ENCODE data around the gene THADA.
A peak's percentile ranks its signal among the peaks of the same experiment; 100 is the strongest.
"Not testable (repeated sequence)": the region's sequence is repeated elsewhere in the genome, so short reads cannot be mapped to it uniquely, and the experiment has no call there.

Gene THADA

DNA sequence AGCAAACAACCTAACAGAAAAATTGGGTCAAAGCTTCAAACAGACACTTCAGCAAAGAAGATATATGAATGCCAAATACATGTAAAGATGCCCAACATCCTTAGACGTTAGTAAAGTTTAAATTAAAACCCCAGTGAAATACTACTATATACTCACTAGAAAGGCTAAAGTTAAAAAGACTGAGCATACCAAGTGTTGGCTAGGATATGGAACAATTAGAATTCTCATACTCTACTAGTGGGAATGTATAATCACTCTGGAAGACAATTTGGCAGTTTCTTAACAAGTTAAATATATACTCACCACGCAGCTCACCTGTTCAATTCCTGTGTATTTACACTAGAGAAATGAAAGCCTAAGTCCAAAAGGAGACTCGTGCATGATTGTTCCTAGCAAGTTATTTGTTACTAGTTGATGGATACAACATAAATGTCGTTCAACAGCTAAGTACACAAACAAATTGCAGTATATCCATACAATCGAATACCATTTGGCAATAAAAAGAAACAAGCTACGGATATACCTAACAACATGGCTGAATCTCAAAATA, 185.7 kb downstream of the THADA start:
- no peak for DNase-seq

DNA sequence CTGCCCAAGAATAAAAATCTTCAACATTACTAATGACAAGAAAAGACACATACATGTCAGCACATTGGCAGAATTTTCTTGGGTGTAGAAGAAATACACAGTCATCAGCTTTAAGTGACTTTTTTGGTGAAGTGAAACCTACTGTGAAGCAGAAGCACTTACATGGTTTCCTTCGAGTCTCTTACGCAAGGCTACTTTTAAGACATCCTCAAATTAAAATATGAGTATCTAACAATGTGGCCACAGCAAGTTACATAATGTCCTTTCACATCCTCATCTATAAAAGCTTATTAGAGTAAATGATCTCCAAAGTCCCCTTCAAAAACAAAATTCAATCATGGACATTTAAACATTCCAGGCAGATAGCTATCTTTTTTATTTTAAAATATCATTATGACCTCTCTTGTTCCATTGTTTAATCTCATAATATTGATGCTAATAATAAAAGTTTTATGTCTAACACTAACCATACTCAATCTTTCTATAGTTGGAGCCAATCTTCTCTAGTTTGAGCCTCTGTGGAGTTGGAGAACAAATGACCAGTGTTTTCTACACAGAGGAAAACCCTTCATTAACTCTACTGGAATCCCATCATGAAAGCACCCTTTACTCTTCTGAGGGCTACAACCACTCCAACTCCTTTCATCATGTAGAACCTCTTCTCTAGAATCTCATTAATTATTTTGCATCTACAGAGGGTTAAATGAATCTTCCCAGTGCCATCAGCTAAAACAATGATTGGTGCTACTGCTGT, 187.3 kb downstream of the THADA start:
- DNase-seq, result peak; percentile 21

DNA sequence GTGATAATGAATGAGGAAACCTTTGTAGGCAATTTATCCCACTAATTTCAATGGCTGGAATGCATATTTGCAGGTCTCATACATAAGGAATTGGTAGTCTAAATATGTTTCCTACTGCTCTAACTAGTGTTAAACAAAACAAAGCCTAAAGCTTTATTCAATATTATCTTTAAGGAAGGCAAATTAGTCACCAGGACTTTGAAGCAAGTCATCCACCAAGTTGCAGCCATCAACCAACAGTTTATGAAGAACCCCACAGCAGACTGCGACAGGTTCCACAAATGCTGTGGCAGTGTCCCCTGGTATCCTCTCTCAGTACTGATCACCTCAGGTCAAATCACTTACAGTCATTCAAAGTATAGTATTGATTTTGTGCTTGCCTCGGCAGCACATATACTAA, 187.9 kb downstream of the THADA start:
- DNase-seq, result no peak

DNA sequence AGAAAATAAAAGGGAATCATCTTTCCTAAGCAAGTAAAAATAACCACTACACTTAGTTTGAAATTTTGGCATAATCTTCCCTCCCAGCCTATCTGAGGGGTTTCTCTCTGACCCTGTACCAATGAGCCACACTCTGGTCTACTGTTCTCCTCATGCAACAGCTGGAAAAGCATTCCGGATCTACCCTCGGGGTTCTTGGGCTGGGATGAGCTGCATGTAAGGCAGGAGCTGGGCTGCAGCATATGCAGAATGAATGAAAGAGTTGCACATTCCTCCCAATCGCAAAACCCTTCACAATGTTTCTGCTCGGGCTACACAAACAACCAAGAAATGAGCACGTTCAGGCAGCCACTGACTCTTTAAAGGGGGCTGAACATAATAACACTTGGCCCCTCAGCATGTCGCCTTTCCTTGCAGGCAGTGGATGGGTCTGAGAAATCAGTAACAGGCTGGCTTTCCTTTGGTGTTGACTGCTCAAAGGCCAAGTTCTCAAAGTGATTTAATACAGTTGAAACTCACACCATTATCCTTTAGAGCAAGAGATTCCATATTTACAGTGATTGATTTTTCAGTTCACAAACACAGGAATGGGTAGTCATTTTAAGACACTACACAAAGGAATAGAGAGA, 189.1 kb downstream of the THADA start:
- DNase-seq, result no peak

DNA sequence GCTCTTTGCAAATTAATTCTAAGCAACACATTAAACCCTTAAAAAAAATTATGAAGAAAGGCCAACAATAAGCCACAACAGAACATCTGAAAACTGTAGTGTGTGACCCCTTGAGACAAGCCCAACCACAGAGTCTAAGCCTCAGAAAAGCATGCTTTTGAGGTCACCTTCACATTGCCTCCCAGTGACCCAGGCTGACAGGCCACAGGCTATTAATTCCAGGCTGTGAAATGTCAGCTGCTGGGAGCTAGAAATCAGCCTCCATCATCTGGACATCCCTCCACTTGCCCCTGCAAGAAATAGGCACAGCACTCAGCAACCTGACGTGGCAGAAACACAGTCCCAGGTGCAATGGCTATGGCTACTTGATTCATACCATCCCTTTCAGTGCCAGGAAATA, 190.0 kb downstream of the THADA start:
- DNase-seq, result no peak

DNA sequence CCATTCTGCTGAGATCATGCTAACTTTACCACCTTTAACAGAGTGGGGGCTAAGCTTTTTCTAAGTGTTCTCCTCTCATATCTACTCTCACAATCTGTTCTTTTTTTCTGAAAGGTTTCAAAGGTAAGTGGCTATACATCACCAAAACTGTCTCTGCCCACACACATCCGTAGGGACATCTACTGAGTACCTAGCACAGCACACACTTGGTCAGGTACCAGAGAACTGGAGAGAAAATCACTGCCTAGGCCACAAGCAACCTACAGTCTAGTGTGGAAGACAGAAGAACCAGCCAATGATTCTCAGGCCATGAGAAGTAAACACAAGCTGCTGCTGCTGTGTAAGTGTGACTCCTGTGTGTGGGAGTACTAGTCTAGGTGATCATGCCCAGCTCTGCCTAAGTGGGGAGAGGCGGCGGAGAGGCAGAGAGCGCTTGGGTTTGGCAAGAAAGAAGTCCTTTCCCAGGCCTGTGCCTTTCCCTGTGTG, 193.3 kb downstream of the THADA start:
- DNase-seq, result no peak

DNA sequence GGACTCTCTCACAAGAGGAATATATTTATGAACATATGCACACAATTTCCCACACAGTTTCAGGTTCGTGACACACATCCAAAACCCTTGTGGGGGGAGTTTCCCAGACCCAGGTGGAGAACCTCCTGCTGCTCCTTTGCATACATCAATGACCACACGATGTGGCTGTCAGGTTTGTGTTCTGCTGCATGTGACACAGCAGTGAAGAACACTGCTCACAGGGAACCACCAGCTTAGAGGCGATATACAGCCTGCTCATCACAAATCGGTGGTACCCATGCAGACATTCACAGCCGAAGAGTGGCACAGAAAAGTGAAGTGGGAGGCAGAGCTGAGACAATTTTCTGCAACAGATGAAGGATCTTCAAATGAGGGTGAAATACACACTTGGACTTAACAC, 193.8 kb downstream of the THADA start:
- DNase-seq, result peak; percentile 3

DNA sequence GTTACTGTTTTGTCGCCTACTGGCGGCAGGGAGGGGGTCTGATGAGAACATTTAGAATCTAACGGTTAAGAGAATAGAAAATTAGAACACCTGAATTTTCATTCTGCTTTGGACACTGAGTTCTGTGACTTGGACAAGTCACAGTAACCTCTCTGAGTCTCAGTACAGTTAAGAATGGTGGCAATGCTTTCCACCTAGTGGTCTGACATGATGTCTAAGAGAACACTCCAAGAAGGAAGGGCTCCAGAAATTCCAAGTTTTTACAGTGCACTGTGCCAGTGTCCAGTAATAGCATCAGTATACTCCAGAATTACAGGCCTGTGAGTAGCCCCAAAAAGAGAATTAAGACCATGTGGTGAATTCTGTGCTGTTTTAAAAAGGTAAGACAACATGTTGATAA, 195.3 kb downstream of the THADA start:
- no peak for DNase-seq

DNA sequence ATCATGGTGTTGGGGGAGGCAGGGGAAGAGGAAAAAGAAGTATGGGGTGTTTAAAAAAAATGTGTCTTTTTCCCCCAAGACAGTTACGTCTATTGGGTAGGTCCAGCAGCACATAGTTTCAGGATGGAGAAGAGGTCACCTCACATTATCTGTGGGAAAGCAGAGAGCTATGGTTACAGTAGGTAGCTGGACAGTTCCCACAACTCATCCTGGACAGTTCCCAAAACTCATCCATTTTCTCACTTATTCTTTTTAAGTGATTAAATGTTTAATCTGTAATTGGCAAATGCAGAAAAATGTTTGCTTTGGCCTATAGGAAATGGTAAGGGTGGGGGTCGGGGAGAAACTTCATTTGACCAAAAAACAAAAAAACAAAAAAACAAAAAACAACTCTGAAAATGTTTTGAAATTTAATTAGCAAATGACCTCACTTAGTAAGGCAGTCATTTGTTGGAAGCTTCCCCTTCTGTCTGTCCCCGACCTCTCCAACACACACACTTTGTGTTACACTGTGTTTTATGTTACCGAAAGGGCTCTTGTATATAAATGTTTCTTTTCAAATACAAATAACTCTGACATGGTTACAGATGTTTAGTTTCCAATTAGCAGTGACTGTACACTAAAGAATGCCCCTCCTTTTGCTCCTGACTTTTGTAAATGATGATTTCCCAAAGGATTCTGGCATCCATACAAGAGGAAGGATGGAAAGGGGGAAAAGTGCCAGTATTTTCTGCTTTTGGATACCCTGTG, 196.1 kb downstream of the THADA start:
- no peak for DNase-seq

DNA sequence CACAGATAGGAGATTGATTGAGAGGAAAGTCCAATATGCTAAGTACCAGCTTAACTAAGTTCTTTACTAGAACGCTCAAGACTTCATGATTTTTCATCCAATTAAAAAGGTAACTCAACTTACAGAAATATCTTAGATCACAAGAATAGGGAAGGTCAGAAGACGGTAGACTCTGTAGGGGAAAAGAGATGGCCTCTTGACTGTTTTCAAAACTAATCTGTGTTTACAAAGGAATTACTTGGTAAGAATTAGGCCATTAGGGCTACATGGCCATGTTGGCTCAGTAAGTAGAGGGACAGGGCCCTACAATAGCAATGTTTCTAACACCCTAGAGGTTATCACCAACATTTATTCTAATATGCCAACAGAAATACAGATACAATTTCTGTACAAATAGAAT, 196.7 kb downstream of the THADA start:
- no peak for DNase-seq

DNA sequence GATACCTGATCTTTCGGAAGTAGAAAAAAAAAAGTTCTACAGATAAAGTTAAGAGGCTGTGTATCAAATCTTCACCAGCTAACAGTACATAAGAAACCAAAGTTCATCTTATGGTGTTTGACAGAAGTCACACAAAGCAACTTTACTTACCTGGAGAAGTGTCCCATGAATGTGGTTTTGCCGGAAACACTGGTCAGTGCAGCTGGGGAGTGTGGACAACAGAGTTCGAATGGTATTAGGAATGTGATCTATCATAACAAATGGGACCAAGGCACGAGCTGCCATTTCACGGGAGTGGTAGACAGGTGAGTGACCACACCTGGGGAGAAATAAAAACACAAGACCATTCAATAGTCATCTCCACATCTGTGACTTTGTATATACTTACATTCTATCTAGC, 198.0 kb downstream of the THADA start:
- DNase-seq, result no peak

DNA sequence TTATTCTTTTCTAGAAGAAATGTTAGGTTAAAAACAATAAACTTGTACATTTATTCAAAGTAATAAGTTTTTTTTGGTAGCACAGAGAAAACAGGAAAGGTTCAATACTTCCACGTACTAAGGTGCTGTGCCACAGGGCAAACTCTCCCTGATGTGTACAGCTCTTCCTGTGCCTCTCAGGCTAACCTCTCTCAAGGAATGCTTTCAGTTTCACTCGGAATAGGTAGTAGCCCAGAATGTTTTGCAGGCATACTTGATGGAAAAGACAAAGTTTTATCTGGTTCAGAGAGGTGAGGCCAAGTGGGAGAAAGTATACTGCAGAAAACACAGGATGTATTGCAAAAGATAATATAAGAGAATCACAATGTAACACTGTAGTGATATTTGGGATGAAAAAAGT, 198.4 kb downstream of the THADA start:
- no peak for DNase-seq

DNA sequence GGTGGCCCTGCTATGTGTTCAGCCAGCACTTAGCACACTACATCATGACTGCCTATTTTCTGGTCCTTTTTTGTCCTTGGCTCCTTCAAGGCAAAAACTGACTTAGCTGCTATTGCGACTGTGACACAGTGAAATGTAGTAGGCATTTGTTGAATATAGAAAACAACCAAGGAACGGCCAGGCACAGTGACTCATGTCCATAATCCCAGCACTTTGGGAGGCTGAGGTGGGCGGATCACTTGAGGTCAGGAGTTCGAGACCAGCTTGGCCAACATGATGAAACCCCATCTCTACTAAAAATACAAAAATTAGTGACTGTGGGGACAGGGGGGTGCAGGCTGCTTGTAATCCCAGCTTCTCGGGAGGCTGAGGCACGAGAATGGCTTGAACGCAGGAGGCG, 199.5 kb downstream of the THADA start:
- DNase-seq, result not testable (repeated sequence)

DNA sequence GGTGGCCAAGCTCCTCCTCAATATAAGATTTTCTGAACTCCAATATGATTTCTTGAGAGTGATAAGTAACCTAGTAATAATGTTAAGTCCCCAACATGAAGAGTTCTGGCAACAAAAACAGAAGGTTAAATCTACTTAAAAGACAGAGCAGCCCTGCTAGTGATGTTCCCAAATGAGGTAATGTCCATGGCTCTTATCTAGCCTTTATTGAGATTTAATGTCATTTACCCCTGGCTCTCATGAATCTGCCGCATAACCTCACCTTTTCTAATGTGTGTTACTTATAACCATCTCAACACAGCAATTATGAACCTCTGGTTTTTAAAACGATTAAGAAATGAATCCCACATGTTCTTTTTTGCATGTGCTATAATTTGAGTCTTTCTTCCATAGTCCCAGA, 201.9 kb downstream of the THADA start:
- DNase-seq, result no peak

DNA sequence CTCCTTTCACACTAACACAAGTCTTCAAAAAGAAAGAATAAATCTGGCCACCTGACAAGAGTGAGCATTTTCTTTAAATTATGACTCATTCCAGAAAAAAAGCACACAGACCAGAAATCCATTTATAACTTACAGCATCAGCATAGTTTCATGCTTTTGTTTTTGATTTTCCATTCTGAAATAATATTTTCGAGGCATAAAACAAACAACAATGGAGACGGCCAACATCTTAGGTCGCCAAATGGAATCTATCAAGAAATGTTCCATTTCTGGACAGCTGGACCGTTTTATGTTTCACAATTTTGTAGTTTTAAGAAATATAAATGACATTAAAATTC, 204.0 kb downstream of the THADA start:
- DNase-seq, result no peak

DNA sequence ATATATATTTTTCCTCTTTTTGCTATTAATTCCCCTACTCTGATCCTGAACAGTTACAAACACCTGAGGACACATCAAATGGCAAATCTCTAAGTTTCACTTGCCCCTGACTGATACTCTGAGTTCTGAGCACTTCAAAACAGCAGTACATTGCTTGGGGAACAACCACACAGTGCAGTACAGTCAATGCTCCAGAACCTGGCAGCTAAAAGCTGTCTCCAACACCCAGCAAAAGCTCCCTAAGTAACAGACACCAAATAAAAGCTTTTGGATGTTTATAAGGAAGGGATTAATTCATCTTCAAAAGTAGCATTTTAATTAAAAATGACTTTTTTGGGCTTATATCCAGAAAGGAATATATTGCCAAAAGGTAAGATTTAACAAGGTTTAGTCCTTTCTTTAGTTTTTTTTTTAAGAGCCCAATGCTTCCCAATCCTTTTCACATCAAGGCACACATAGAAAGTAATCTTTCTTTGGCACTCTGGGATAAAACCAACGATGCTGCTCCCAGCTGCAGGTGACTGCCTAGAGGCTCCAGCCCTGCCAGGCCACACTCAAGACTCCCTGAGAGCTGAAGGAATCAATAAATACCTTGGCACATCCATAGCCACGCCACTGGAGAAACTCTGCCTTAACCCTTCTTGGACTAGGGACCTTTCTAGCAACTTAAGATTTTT, 204.5 kb downstream of the THADA start:
- DNase-seq, result no peak

DNA sequence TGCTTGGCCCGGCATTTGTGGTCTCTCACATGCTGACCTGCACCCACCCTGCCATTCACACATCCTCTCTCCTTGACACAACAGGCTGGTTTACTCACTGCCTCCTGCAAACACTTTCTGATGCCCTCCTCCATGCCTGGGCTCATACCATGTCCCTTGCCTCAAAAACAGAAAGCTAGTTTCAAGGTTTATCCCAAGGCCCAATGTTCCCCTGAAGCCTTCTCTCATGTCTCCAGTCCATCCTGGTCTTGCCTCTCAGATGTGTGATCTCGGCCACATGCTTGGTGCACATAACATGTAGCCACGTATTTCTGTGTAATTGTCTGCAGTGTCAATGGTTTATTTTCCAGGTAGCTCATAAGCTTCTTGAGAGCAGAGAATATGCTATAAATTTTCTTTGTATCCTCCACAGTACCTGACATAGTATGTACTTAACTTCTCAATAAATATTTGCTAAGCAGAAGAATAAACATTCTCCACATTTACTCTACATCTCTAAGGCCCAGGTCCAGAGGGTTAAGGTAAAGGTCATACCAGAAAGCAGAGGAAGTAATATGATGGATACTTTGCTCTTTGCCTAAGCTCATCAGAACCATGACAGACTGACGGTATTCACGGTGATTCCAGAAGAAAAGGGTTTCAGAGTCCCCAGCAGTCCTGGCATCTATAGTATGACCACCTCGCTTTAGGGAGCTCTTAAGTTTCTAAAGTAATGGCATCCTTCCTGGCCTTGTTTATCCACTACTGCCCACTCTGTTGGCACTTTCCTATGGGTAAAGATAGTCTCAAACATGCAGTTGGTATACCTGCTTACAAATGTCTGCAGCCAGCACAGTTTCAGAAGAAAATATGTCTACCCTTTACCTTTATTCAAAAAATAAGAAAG, 206.0 kb downstream of the THADA start:
- DNase-seq, result no peak

DNA sequence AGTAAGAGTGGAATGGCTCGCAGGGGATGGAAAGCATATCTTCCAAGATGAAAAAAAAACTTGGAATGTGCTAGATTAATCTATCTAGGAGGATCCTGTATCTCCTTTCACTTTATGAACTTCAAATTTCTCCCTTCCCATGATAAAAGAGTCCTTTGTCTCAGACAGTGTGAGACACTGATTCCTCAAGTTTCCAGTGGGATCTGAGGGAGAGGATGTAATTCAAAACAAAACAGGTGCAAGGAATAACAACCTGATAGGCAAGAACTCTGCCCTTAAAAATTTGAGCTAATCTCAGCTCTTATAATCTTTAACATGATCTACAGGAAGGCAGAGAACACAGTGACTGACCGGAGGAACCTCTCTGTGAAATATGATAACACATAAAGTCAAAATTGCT, 207.5 kb downstream of the THADA start:
- no peak for DNase-seq

DNA sequence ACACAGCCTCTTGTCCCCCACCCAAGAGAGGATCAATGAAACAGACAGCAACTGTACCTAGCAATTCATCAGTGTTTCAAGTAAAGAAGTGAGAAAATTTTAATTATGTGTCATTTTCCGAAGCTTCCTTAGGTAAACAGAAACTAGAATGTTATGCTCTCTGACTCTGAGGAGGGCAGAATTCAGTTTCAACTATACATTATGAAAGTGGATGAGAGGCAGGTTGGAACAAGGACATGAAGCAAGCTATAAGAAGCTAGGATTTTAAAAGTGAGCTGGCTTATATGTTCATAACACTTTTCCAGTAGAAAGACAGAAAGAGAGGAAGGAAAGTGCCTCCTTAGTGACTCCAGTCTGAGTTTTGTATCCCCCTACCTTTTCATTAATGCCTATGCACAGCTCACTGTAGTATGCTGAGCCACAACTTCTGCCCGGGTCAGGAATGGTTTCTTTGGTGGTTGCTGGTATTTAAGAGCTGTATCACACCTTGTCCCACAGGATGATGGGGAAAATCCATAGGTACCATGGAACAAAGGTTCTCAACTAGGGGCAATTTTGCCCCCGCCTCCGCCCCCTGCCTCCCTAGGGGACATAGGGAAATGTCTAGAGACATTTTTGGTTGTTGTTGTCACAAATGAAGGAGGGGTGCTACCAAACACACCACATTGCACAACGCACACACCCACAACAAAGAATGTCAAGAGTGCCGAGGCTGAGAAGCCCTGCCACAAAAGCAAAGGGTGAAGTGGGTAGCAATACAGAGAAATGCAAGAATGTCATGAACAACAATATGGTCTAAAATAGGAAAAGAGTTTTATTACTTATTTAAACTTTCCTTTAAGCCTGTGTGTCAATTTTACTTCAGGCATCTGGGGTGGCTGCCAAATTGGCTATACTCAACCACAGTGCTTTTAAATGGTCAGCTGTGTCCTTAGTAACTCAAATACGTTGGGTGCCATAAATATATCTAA, 208.5 kb downstream of the THADA start:
- DNase-seq, result no peak

DNA sequence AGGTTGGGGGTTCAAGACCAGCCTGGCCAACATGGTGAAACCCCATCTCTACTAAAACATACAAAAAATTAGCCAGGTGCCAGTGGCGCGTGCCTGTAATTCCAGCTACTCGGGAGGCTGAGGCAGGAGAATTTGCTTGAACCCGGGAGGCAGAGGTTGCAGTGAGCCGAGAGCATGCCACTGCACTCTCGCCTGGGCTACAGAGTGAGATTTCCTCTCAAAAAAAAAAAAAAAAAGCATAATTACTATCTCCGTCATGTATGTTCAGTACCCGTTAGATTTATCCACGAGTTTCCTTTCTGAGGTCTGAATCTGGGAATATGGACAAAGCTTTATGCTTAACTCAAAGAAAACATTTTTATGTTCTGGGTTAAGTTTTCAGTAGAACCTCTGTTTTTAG, 209.2 kb downstream of the THADA start:
- DNase-seq, result not testable (repeated sequence)

DNA sequence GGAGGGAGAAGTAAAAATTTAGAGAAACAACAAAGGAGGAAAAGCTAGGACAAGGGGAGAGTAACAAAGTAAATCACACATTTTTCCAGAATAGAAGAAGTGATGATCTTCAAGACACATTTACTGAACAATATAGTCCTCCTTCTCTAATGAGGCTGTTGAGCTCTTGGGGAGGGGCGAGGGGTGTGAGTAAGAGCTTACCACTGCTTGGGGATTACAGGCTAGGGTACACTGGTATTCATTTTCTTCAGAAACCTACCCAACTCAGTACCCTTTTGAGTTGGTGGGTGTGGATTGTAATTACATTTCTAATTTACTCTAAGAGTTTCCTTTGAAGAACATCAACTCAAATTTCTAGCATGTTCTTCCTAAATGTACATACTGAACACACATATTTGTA, 211.7 kb downstream of the THADA start:
- DNase-seq, result no peak
